Neutrophil (primary cell): Measurements from ENCODE around the gene BCAS3.

Experiments used
- H3K27ac ChIP-seq: fragments of 200-600 bp; sonication (generic); 2 replicates; pipeline ENCODE4 v1.5.1; 2016; ENCODE audit warnings: mild to moderate bottlenecking, moderate library complexity
- H3K27me3 ChIP-seq: fragments of 200-600 bp; sonication (generic); 2 replicates; pipeline ENCODE4 v1.6.0; 2016; ENCODE audit warnings: mild to moderate bottlenecking
- H3K36me3 ChIP-seq: fragments of 200-600 bp; sonication (generic); 2 replicates; pipeline ENCODE4 v1.5.1; 2017
- H3K4me1 ChIP-seq, 2 experiments: fragments of 200-600 bp in 1 of 2; sonication (generic) in 1 of 2; 1 replicate in 1 of 2; 2 replicates in 1 of 2; pipeline versions ENCODE4 v1.5.1 to v1.6.1; 2013 to 2016; ENCODE audit warnings: low read depth in 1 of 2, low read length in 1 of 2, mild to moderate bottlenecking in 1 of 2, moderate library complexity in 1 of 2; ENCODE audit not compliant: control insufficient read depth in 1 of 2, insufficient read depth in 1 of 2
- H3K4me3 ChIP-seq, 2 experiments: fragments of 200-600 bp in 1 of 2; sonication (generic) in 1 of 2; 1 replicate in 1 of 2; 2 replicates in 1 of 2; pipeline ENCODE4 v1.5.1; 2013 to 2016; ENCODE audit warnings: low read depth in 1 of 2, low read length in 1 of 2, mild to moderate bottlenecking in 1 of 2, moderate library complexity in 1 of 2
- H3K9me3 ChIP-seq: fragments of 200-600 bp; sonication (generic); 2 replicates; pipeline ENCODE4 v1.5.1; 2016
- CTCF ChIP-seq: fragments of 200-600 bp; sonication (generic); IDR thresholded peaks from 2 replicates; pipeline ENCODE4 v1.5.1; 2016; ENCODE audit warnings: antibody characterized with exemption

BCAS3 gene

GRCh38 chr17:61312406-61313295 is 635.0 kb downstream of the BCAS3 start:
- no peaks in the 10 kb centered on the region for H3K36me3 ChIP-seq
- no peak for TF ChIP-seq CTCF

DNA sequence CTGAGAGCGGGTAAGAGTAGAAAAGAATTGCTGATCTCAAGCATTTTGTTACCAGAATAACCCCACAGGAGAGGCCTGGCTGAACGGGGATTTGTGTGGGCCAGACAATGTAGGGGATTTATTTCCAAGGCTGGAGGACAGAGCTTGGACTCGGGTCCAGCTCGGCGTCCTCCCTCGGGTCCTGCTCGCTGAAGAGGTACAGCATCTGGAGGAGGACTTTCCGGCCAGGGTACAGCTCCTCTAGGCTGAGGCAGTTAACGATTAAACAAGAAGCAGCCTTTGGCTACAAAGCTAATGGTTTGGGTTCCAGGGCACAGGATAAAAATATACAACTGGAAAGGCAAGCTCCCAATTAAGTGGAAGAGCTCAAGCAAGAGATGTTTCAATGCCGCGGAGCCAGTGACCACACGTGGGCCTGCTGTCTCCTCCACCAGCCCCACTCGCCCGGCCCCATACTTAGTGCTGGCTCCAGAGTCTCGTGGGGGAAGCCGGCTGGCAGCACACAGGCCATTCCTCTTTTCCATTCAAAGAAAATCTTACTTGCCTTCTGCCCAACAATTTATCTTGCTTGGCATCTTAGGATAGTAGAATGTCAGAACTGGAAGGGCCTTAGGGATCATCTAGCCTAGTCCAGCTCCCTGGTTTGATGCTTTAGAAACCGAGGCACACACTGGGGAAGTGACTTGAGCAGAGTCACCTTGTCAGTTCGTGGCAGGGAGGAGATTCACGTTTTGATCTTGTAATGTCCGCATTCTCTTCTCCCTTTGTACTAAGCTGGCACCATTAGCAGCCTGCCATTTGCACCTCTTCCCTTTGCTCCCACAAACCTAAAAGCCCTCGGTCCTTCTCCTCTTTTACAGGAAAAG is 636.0 kb downstream of the BCAS3 start:
- TF ChIP-seq CTCF: no peak
- Histone ChIP-seq H3K4me1 (no peaks in the 10 kb centered on the region), H3K27me3 (no peaks in the 10 kb centered on the region), H3K4me3 (no peak overlapping the region), H3K27ac (no peak overlapping the region), H3K36me3 (no peaks in the 10 kb centered on the region), H3K9me3 (no peaks in the 10 kb centered on the region)

More at GRCh38 chr17:61312406-61313295, 635.0 kb downstream of the BCAS3 start:
- H3K4me3 ChIP-seq: no peak overlapping the region
- H3K27ac ChIP-seq: no peak overlapping the region
- H3K4me1 ChIP-seq: no peaks in the 10 kb centered on the region
- H3K9me3 ChIP-seq: no peaks in the 10 kb centered on the region
- no peaks in the 10 kb centered on the region for H3K27me3 ChIP-seq

DNA sequence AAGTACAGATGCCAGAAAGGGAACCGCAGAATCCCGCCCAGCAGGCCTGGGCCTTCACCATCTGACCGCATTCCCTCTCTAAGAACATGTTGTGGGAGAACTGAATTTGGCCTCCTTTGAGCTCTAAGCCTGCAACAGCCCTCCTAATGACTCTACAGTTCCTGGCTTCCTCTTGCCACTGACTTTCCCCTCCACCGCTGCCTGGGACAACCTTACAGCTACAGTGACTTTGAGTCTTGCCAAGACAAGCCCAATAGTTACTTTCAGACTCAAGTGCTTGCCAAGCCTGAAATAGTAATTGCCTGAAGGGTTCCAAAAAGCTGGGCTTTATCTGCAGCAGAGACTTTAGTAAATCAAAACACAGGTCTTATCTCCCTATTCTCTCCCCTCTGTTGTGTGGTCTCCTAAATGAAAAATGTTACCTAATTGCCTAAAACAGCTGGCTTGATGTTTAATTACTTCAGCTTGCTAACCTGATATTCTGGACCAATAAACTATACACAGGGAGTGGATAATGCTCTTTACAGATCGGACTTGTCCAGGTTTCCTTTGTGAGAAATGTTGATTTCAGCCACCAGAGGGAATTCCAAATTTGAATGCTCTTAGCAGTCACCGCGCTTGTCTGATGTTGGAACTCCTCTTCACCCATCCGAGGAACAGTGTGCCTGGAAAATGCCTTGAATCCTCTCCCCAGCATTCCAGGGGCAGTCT is 636.9 kb downstream of the BCAS3 start:
- no peak overlapping the region for H3K4me3 ChIP-seq
- no peak for TF ChIP-seq CTCF
- no peaks in the 10 kb centered on the region for H3K27me3 ChIP-seq
- H3K36me3 ChIP-seq: no peaks in the 10 kb centered on the region
- no peaks in the 10 kb centered on the region for H3K4me1 ChIP-seq
- no peaks in the 10 kb centered on the region for H3K9me3 ChIP-seq
- H3K27ac ChIP-seq: no peak overlapping the region

DNA sequence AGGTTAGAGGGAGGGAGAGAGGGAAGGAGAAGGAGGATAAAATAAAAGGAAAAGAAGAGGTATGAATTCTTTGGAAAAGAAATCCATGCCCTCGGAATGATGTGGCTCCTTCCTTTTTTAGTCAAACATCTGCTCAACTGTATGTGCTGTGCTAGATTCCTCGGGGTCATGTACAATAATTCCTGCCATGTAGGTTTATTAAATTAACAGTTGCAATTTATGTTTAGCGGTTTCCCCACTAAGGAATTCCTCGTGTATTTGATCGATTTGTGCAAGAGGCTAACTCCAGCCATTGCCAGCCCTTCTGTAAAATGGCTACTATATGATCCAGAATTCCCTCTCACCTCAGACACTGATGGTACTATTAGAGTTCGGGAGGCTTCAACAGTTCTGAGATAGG is 639.0 kb downstream of the BCAS3 start:
- Histone ChIP-seq H3K4me1 (no peaks in the 10 kb centered on the region), H3K27me3 (no peaks in the 10 kb centered on the region)
- TF ChIP-seq CTCF: no peak

DNA sequence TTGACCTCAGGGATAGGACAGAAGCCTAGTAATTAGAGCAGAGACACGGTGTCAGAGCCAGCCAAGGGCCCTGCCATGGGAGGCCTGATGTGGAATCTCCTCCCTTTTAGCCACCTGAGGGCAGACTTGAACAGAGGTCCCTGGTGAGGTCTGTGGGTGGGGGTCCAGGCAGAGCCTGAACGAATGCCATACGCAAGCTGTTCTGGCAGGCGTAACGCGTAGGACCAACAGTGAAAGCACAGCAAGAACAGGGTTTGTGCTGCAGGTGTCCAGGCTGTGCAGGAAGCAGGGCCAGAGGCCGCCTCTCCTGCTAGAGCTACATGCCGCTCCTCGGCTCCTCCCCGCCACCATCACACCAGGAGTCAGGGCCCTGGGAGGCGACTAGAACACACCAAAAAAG is 640.1 kb downstream of the BCAS3 start:
- H3K36me3 ChIP-seq: no peaks in the 10 kb centered on the region
- no peaks in the 10 kb centered on the region for H3K27me3 ChIP-seq
- H3K4me3 ChIP-seq: no peak overlapping the region
- H3K9me3 ChIP-seq: no peaks in the 10 kb centered on the region
- H3K4me1 ChIP-seq: no peaks in the 10 kb centered on the region
- no peak for TF ChIP-seq CTCF
- H3K27ac ChIP-seq: no peak overlapping the region

More for the DNA sequence above, 639.0 kb downstream of the BCAS3 start:
- Histone ChIP-seq H3K27ac (no peak overlapping the region), H3K36me3 (no peaks in the 10 kb centered on the region), H3K4me3 (no peak overlapping the region), H3K9me3 (no peaks in the 10 kb centered on the region)
